Kasumi-1 (cell line): ENCODE results near the gene CPED1.
A peak's percentile ranks its signal among the peaks of the same experiment; 100 is the strongest.
"Not testable (repeated sequence)": the region's sequence is repeated elsewhere in the genome, so short reads cannot be mapped to it uniquely, and the experiment has no call there.

Source experiments
- DNase-seq, 2 experiments: peaks; one replicate each; lab custom pipeline; 2025; lab: John Stamatoyannopoulos, UW

Gene CPED1

DNA sequence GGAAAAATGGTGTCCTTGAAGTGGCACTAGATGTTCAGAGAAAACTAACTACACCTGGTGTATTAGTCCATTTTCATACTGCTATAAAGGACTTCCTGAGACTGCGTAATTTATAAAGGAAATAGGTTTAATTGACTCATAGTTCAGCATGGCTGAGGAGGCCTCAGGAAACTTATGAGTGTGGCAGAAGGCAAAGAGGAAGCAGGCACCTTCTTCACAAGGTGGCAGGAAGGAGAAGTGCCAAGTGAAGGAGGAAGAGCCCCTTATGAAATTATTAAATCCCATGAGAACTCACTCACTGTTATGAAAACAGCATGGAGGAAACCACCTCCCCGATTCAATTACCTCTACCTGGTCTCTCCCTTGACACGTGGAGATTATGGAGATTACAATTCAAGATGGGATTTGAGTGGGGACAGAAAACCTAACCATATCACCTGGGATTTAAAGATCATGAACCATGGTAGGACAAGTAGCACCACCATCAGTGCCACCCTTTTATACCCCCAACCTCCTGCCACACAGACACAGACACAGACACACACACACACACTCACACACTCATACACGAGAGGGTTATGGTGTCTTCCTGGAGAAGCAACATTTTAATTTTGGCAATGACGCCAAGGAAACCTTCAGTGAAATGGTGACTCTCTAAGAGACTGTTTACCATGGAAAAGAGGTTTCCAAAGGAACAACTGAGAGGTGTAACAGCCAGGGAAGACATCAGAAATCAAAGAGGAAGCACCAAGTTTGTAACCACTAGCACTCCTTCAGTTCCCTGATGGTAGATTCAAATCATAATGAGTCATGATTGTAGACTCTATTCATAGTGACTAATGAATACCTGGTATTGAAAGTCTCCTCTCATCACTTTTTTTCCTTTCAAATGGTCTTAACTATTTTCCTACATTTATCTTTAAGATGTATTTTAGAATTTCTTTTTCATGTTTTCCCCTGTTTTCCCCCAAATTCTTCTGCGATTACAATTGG lies 298.5 kb downstream of the CPED1 start:
- peak; percentile 22 to 25 for DNase-seq

DNA sequence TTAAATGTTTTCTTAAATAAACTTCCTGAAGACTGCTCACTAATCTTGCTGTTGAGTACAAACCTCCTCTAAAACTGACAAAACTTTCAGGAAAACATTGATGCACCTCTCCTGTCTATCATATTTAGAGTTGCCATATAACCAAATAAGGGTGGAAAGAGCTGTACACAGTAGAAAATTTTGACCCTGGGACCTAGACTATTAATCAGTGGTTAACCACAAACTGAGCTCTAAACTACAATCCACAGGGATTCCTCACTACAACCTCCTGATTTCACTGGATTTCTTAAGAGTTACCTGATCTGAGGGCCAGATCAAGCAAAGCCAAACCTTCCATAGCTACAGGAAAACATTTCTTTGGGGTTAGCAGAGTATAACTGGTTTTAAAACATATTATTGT lies 300.4 kb downstream of the CPED1 start:
- no peak for DNase-seq

DNA sequence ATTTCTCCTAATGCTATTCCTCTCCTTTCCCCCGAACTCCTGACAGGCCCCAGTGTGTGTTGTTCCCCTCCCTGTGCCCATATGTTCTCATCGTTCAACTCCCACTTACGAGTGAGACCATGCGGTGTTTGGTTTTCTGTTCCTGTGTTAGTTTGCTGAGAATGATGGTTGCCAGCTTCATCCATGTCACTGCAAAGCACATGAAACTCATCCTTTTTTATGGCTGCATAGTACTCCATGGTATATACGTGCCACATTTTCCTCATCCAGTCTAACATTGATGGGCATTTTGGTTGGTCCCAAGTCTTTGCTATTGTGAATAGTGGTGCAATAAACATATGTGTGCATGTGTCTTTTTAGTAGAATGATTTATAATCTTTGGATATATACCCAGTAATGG lies 301.4 kb downstream of the CPED1 start:
- not testable (repeated sequence) for DNase-seq

DNA sequence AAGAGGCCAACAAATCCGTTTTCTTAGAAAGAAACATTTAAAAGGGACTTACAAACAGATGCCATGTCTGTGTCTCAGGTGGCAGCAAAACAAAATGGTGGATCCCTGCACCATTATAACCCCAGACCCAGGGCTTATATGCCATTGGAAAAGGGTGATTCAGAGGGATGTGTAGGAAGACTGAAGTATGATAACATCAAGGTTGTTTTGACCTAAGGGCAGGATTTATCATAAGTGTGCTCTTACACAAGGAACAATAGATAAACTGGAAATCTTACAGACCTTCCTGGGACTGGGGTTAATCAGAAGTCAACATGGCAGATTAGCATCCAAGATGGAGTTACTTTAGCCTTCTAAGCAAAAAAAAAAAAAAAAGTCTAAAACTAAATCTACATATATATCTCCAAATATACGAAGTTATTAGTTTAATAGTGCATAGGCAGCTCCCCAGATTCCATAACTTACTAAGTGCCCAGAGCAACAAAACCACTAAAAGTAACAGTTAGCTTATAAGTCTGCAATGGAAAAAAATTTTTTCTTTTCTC lies 306.0 kb downstream of the CPED1 start:
- no peak for DNase-seq

DNA sequence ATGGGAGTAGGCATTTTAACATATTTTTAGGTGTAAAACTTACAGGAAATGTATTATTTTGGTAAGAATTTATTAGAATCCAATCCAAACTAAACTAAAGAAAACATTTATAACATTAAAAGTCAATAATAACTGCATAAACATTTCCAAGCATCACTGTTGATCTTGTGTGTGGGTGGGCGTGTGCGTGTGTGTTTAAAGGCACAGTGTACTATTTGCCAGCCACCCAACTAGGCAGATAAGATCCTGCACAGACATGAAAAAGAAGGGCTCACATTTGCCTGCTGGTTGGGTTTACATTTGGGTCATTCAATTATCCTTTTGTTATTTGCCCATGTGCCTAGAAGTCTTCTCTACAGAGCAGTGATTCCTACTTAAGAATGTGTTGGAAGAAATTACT lies 309.3 kb downstream of the CPED1 start:
- DNase-seq, result no peak

DNA sequence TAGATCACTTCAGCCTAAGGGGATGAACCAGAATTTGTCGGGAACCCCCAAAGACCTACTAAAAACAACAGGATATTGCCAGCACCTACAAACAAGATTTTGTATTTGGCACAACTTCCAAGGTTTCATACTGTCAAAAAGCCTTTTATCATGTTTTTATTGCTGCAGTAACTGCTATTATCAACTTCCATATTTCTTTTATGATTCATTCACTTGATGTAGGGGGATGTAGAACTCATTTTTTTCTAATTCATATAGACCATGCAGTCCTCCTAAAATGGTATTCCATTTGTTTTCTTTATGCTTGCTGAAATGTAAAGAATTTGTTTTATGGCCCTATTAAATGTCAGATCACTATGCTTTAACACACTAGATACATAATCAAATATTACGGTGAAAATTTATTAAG lies 310.3 kb downstream of the CPED1 start:
- no peak for DNase-seq

DNA sequence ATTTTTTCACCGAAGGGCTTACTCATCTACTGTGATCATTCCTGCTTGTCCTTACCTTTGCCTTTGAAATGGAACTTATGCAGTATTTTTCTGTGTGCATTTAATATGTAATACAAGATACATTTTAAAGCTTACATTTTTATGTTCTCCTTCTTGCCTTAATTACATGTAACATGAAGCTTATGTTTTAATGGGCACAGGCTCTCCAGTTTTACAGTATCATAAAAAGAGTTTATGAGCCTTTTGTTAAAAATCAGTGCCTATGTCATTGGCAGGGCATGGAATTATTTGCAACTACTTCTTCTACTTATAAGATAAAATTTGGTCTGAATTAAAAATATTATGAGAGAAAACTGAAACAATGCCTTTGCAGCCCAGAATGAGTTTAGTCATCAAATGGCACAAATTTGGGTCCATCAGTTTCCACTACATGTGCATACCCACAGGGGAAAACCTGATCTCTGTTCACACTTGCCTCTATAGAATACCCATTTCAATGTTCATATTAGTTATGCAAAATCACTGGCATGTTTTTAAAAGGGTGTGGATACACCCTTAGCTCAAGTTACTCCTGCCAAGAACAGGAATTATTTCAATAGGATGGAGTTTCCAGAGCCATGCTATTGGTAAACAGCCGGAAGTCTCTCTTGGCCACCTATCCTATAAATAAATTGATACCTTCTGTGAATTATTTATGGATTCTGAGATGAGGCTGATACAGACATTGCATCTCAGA lies 312.3 kb downstream of the CPED1 start:
- no peak for DNase-seq

DNA sequence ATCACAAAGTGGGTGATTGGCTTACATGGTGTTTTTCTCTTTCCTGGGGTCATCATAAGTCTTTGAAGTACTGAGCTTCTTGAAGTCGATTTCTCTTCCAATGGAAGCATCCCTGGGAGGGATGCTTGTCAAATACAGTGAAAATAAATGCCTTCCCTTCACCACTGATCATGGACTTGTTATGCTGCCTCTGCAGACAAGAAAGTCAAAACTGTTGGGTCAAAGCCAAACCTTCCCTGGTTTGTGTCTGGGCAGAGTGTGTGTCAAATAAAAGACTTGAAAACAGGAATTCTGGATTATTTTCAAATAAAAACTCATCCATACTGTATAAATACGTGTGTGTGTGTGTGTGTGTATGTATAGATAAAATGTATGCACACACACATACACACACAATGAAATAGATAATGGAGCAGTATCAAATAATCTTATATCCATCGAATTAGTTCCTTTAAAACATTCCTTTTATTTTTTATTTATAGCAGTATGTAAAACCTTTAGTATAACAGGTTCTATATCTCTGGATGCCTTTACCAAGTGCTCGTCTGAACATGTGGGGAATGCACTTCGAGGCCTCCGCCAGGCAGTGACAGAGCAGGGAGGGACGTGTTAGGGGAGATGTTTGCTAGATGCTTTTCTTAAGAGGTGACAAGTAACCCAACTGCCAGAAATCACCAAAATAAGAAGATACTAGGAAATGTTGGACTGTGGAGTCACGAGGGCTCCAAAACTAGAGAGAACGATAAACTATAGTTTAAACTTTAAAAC lies 313.1 kb downstream of the CPED1 start:
- DNase-seq, result no peak

DNA sequence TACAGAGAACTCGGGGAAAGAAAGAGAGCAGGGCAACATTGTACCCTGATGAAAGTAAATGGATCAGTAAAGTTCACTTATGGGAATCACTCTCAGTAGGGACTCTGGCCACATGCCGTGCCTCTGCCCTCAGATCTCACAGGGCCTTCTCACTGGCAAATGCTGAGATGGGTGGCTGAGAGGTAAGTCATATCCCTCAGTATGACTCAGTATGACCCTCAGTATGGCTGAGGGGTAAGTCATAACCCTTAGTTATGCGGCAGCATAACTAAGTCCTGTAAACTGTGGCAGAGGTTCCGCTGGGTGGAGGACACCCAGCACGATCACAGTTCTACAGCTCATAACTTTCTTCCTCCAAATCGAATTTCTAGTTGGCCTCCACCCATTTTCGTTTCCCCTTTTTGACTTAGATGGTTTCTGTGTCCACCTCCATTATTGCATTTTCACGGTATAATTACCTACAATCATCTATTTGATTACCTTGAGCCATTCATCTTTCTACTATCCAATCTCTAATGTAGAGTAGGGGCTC lies 313.8 kb downstream of the CPED1 start:
- no peak for DNase-seq

DNA sequence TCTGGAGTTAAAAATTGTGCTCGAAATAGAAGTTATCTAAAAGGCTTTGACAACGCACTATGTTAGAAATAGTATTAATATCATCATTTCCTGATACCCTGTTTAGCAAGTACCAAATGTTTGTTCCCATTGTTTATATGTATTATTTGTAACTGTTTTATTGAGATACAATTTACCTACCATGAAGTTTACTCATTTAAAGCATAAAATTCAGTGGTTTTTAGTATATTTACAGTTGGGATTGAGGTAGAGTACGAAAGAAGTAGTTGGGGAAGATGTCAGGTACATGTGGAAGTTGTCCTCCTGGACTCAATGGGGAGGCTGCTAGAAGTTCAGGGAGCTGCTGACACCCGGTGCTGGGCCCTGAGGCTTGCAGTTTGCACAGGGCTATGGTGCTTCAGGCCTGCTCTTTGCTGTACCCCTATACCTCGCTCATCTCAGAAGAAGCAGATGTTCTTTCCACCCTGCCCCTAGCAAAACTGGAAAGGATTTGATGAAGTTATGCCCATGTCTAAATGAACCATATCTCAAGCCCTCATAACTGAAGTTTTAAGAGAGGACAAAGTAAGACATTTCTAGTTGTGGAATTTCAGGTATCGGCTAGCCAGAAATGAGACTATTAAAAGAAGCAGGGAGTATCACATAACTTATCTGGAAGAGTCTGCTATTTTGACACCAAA lies 315.1 kb downstream of the CPED1 start:
- DNase-seq, result no peak

DNA sequence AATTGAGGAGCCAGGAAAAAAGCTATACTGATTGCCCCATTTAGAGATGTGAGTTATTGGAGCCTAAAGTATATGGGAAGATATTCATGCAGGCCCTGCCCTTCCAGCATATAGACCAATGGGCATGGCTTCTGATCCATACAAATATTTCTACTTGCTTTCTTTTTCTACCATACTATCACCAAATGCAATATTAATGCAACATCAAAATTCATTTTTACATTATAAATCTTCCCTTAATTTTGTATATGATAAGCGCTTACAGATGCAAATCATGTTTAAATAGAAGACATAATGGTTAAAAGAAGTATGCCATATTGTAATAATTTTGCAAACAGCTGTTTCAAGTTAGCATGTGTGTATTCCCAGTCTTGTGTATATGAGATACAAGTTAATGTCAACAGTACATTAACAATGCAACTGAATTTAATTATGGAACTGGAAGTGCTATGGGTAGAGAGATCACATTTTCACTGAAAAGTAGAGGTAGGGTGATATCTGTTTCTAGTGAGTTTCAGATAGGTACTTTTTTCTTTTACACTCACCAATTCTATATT lies 315.7 kb downstream of the CPED1 start:
- no peak for DNase-seq

DNA sequence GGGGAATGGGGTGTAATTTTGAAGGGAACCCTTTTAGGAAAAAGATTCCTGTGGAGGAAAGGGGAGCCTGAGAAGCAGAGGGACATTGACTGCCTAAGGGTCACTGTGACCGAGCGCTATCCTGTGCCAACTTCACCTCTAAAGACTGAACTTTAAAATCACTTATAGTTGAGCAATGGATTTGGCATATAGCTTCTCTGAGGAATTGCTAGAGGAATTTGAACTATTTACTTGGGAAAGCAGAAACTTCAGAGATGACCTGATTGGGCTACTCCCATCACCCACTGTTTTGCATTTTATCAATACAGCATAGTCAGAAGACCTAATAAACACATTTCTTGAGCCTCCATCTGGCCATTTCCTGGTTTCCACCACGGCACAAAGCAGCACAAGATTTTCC lies 316.6 kb downstream of the CPED1 start:
- DNase-seq, result no peak

DNA sequence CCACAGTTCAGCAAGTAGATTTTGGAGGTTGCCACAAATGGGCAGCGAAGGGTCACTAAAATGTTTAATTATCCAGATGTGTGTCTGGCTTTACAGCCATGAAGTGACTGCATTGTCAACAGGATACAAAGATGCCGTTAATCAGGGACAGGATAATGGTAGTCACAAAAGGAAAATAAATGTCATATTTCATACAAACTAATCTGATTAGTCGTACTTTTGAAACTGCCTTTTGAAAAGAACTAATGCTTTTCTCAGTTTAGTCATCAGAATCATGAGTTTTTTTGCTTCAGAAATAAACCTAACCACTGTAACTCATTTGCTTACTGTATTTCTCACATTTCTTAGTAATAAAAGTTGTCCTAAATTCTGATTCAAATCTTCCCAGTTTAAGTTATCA lies 318.1 kb downstream of the CPED1 start:
- DNase-seq, result no peak

DNA sequence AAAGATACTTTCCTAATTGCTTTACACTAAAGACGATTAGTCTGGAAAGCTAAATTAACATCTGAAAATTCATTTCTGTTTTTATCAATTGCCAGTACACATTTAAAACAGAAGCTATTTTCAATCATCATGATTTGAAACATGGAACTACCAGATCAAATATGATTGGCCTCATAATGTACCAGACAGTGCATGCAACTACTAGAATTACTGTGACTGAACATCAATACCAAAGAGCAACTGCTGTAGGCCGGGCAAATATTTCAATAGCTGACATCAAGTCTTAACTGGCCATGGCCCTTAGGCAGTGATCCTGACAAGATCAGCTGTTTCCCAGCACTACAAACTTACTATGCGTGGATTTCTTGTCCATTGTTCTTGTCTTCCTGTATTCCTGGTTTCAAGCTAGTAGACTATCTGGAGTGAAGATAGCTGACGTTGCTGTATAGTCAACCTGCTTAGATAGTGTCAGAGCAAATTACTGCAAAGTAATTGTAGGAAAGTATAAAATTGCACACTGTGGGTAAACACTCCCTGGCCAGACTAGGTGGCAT lies 318.6 kb downstream of the CPED1 start:
- DNase-seq, result no peak

DNA sequence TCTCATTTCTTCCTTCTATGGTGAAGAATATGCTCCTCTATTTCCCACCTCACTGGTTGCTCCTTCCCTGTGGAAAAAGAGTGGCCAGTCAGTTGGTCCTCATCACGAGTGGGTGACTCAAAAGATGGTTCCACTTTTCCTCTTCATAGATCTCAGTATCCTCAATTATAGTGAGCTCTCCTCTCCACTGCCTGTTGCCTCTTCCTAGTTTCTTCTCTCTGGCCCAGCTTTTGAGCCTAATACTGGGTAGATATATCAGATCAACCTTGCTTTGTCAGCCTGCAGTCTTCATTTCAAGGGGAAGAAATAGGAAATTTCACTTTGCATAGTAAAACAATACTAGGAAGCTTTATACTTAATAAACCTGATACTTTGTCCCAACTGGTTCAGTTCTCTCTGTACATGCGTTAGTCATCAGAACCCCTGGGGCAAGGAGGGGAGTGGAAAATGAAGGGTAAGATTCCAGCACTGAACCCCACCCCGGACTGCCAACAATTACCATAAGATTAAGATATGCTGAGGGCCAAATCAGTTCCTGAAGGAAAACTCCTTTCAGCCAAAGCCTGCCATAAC lies 324.8 kb downstream of the CPED1 start:
- DNase-seq, result no peak

DNA sequence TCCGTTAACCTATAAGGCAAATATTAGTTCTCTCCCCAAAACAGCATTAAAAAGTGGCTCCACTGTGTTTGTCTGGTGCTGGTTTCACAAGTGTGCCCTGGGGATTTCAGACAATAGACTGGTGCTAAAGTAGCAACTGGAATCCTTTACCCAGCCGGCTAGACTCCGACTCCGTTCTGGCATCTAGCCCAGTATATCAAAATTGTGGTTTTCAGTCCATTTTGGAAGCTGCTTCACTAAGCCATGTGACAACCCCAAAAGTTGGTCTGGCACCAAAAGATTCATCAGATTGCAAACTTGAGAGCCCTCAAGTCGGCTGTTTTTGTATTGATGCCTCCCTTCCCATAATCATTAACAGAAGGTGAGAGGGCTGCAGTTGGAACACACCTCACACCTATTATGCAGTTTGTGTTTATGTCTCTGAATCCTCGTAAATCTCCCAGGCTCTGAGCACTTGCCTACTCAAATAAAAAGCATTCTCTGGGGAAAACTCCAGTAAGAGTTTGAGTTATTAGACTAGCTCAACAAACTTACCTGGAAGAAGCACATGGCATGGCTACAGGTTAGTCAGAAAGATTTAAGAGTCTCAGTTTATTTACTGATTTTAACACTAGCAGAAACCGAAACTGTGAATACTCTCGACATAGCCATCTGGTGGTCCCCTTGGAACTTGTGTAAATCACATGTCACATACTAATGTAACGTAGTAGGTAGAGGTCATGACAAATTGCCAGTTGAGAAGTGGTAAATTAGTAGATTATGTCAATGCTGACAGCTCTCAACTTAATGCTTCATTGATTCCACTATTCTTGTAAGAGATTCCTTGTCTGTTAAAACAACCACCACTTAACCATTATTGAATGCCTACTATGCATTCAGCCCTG lies 325.5 kb downstream of the CPED1 start:
- DNase-seq, result no peak

DNA sequence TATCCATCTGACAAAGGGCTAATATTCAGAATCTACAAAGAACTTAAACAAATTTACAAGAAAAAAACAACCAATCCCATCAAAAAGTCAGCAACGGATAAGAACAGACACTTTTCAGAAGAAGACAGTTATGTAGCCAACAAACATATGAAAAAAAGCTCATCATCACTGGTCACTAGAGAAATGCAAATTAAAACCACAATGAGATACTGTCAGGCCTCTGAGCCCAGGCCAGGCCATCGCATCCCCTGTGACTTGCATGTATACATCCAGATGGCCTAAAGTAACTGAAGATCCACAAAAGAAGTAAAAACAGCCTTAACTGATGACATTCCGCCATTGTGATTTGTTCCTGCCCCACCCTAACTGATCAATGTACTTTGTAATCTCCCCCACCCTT lies 326.7 kb downstream of the CPED1 start:
- DNase-seq, result not testable (repeated sequence)

DNA sequence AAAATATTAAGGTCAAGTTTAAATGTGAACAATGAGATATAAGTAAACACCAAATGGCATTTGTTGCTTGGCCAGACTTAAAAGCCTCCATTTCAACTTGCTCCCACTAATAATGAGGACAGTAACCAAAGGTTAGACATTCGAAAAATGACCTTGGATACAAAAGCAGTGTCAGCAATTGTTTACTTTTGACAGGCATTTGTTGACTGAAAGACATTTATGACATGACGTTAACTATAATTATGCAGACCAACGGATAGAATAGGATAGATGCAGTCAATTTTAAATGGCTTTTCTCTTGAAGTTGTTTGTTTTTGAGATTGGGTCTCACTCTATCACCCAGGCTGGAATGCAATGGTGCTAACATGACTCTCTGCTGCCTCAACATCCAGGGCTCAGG lies 333.9 kb downstream of the CPED1 start:
- DNase-seq, result no peak
